ENCODE results near the gene PPP4R4.

- TF ChIP-seq CTCF (IDR thresholded peaks at IDR 0.05; ENCODE audit: borderline replicate concordance, extremely low read depth, low read length, poor library complexity, severe bottlenecking) = no peak
- TF ChIP-seq EZH2 (IDR thresholded peaks at IDR 0.05; ENCODE audit: borderline replicate concordance, low read depth, low read length, severe bottlenecking) = no peak
These were observed 2.7 kb downstream of the PPP4R4 start for GRCh38 chr14:94176808-94177207.

Measured in DND-41 (cell line).